NT2/D1 (cell line): ENCODE results near the gene KIF20B.

Experiments
- SUZ12 ChIP-seq: IDR thresholded peaks from 2 replicates; pipeline ENCODE4 v1.6.1; 2011; ENCODE audit not compliant: insufficient read length, insufficient read depth; ENCODE audit errors: extremely low read depth
- YY1 ChIP-seq: IDR thresholded peaks from 2 replicates; pipeline ENCODE4 v1.6.1; 2011; ENCODE audit not compliant: insufficient read length, insufficient read depth
- ZNF274 ChIP-seq: IDR thresholded peaks from 2 replicates; pipeline ENCODE4 v1.6.1; 2011; ENCODE audit warnings: mild to moderate bottlenecking, low read depth, low read length

DNA sequence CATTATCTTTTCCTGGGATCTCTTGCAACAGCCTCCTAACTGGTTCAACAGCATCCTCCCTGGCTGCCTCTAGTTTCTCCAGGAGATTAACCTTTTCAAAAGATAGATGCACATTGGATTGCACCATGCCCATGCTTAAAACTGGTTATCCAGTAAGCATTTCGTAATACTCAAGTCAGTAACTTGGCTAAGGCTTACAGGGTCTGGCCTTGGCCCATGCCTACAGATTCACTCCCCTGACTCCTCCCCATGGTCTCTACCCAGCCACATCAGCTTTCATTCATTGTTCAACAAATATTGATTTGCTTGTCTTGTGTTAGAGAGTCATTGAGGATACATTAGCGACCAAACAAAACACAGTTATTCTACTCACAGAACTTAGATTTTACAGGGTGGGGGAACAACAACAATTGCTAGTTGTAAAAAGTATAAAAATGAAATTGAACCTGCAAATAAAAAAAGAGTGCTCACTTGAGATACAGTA lies 1.8 kb upstream of the KIF20B start:
- TF ChIP-seq YY1 (no peak), ZNF274 (no peak), SUZ12 (no peak)
